K562 treated with DMSO at 1 percent for 4 hours (cell line): ENCODE data around the gene SUGT1. TPM values are rescaled to one million over a fixed set of nuclear protein-coding genes. Genes with fewer than 3 reads are reported as not detected.

Experiments
- total RNA-seq: library from RNA; unstranded; fragments of 300-600 nt; gene quantifications from 2 replicates; pipeline ENCODE4 v1.2.3, GENCODE V29; 2022; ENCODE audit not compliant: insufficient read depth

Gene SUGT1
- 34.7 and 36.5 TPM in 2 replicates for total RNA-seq

DNA sequence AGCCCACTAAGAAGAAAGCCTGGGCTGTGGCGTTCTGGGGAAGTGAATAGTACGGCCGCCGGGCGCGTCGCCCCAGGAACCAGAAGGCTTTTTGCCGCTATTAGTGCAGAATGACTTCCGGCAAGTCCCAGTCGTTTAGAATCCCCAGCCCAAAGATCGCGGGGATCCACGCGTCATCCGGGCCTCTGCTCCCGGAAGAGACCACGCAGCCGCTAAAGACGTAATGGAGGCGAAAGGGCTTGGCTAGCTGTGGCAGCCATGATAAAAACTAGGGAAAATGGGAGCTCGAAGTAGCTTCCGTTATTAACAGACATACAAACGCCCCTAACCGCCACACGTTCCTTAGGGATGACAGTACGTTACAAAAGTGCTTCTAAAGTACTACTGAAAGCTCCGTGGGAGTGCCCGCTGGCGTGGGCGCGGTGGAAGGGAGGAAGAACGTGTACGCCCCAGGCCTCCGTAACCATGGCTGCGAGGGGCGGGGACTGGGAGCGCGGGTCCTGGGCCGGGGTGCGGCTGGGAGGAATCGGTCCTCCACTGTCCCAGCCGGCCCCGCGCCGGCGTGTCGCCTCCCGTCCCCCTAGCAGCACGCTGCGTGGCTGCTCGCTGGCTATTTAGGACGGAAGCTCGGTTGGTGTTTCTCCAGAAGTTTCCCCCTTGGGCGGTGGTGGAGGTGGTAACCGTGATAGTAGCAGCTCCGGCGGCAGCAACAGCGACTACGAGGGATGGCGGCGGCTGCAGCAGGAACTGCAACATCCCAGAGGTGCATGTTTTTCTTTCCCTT is at the start of gene SUGT1:
Gene SUGT1 (plus strand): TSS at position 641 of the 784 bp plus-strand sequence. CDS start 85 bp downstream, at position 726.

DNA sequence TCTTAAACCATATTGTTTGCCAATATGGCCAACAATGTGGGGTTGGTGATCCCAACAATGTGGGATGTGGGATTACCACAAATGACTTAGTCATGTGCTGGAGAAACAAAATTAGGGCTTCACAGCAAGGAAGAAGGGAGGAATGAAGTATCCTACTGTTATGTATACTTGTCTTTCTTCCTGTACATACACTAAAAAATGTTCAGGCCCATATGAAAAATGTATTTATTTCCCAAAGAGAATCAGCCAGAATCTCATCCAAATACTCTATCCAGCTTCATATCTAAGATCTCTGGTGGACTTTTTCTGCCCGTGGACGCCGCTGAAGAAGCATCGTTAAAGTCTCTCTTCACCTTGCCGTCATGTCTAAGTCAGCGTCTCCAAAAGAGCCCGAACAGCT is 10.5 kb upstream of the SUGT1 start, which contains the start of gene HNRNPA1L2:
Gene HNRNPA1L2 (plus strand): TSS at position 301 of the 400 bp plus-strand sequence. CDS start 62 bp downstream, at position 363.

DNA sequence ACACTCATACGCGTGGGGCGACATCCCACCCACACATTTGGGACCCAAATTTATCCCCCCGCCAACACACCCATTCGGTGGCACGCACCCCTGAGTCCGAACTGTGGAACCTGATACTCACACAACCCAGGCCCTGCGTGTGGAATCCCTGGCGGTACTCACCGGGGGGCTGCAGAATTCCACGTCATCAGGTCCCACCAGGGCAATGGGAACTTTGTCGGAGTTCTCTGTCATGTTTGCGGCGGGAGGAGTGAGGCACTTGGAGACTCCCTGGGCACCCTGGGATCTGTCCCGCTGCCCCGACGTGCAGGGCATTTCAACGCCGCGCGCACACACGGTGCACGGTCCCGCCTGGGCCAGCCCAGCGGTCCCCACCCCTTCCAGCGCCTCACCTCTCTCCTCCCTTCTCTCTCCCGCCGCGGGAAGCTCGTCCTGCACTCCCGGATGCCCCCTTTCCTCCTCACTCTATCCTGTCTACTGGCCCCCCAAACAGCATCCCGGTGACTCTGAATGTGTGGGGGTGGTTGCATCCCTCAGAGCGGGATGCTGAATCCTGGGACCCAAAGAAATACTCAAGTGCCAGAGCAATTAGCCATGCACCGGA is 86.9 kb downstream of the SUGT1 start, which contains the start of gene CNMD:
Gene CNMD (minus strand): TSS at position 353 of the 604 bp plus-strand sequence. CDS start 119 bp downstream, at position 234.

Other genes starting within 250 kb of the SUGT1 start
- gene THSD1, start 246.7 kb upstream of the SUGT1 start, total RNA-seq = 0.19 TPM in 1 of 2 replicates, not detected in the other
- gene VPS36, start 202.2 kb upstream of the SUGT1 start, total RNA-seq = 8.0 and 9.8 TPM in 2 replicates
- 32.5 and 37.9 TPM in 2 replicates for gene CKAP2, start 197.4 kb upstream of the SUGT1 start, total RNA-seq
- gene HNRNPA1L2, start 10.4 kb upstream of the SUGT1 start, total RNA-seq = 5.0 and 6.6 TPM in 2 replicates
- gene CNMD, start 87.0 kb downstream of the SUGT1 start, total RNA-seq = not detected in 2 replicates
- gene PCDH8, start 195.8 kb downstream of the SUGT1 start, total RNA-seq = not detected in 2 replicates